Activated T-cell treated with anti-CD3 and anti-CD28 coated beads for 4 hours (primary cell): ENCODE data around the gene CREBL2.
"Not testable (repeated sequence)": the region's sequence is repeated elsewhere in the genome, so short reads cannot be mapped to it uniquely, and the experiment has no call there.

Experiments used
- DNase-seq: peaks from one replicate; pipeline ENCODE4 v3.0.0-alpha.2; 2020

CREBL2 gene

GRCh38 chr12:12598864-12599263, 12.8 kb upstream of the CREBL2 start:
- no peak for DNase-seq

GRCh38 chr12:12599750-12600643, 11.7 kb upstream of the CREBL2 start:
- no peak for DNase-seq

GRCh38 chr12:12600659-12601058, 11.0 kb upstream of the CREBL2 start:
- no peak for DNase-seq

DNA sequence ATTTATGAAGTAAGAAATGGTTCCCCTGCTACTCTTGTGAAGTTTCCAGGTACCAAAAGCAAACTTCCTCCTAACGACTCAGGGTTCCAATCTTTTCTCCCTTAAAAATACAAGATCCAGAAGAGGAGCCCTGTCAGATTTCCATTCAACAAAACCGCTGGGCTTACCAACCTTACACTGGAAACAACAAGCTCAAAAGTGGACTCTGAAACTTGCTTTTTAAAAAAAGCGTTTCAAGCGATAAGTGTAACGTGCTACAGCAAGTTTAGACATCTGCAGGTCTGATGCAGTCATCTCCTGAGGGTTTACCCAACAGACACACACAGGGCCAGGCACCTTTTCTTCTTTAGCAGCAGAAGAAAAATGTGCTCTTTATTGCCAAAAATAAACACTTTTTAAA, 6.9 kb upstream of the CREBL2 start:
- DNase-seq: no peak

GRCh38 chr12:12606781-12607589, 4.7 kb upstream of the CREBL2 start:
- no peak for DNase-seq

GRCh38 chr12:12608557-12608957, 3.1 kb upstream of the CREBL2 start:
- DNase-seq: no peak

GRCh38 chr12:12609692-12610091, 2.0 kb upstream of the CREBL2 start:
- no peak for DNase-seq

GRCh38 chr12:12610711-12611110, 965 bp upstream of the CREBL2 start:
- DNase-seq: no peak

DNA sequence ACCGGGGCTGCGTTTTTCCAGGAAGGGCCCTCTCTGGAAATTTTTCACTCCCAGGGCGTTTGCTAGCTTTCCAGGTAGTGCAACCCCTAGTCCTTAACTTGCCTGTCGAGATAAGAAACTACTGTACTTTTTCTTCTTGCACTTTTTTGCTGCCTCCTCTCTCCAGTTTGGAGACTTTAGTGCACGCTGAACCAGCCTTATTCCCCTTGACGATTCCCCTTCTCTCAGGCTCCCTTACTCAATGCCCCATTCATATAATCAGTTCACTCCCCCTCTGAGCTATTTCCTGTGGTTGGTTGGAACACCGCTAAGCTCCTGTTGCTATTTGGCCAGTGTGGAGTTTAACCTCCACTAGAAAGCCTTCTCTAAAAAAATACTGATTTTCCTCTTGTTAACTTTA, 682 bp downstream of the CREBL2 start:
- DNase-seq: no peak

DNA sequence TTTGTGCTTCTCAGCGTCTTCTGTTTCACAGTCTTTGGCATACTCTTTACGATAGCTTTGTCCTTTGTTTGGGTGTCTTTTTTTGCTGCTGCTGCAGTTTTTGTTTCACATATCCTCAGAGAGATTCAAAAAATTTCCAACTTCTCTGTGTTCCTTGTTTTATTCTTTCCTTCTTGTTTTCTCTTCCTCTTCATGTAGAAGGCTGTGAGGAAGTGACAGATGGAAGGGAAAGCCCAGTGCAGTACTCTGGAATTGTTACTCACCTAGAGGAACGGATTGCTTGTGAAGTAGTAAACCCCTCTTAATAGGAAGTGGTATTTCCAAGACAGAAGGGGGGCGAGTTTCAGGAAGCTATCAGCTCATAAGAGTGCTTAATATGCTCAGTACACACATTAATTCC, 1.7 kb downstream of the CREBL2 start:
- no peak for DNase-seq

DNA sequence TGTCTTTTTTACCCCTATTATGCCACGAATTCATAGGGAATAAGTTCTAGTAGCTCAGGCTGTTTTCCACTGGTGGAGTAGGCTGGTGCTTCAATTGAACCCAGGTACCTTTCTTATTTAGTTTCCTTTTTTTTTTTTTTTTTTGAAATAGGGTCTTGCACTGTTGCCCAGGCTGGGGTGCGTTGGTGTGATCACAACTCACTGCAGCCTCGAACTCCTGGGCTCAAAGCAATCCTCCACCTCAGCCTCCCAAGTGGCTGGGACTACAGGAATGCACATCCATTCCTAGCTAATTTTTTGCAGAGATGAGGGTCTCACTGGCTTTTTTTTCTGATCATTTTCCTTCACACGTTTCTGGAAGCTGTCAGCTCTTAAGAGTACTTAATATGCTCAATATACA, 2.7 kb downstream of the CREBL2 start:
- DNase-seq: no peak

GRCh38 chr12:12616512-12617310, 5.0 kb downstream of the CREBL2 start:
- DNase-seq: no peak

DNA sequence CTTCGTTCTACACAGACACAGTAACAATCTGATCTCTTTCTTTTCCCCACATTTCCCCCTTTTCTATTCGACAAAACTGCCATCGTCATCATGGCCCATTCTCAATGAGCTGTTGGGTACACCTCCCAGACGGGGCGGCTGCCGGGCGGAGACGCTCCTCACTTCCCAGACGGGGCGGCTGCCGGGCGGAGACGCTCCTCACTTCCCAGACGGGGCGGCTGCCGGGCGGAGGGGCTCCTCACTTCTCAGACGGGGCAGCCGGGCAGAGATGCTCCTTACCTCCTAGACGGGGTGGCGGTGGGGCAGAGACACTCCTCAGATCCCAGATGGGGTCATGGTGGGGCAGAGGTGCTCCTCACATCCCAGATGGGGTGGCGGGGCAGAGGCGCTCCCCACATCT, 6.4 kb downstream of the CREBL2 start:
- DNase-seq: not testable (repeated sequence)

DNA sequence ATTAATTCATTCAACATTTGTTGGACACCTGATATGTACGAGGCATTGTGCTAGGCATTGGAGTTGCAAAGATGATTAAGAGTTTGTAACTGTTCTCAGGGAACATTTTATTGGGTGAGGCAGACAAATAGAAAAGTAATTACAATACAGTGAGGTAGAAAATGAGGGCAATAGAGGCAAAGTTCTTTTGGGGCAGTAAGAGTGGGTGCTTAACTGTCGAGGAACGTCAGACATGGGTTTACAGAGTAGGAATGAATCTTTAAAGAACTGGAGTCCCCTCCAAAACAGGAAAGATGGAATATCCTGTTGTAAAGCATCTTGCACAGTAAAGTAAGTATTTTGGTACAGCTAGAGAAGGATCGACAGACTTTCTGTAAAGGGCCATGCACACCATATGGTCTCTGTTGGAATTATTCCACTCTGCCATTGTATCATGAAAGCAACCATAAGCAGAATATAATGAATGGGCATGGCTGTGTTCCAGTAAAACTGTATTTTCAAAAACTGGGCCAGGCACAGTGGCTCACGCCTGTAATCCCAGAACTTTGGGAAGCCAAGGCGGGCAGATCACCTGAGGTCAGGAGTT, 9.1 kb downstream of the CREBL2 start:
- DNase-seq: no peak

GRCh38 chr12:12622418-12622817, 10.7 kb downstream of the CREBL2 start:
- DNase-seq: no peak

DNA sequence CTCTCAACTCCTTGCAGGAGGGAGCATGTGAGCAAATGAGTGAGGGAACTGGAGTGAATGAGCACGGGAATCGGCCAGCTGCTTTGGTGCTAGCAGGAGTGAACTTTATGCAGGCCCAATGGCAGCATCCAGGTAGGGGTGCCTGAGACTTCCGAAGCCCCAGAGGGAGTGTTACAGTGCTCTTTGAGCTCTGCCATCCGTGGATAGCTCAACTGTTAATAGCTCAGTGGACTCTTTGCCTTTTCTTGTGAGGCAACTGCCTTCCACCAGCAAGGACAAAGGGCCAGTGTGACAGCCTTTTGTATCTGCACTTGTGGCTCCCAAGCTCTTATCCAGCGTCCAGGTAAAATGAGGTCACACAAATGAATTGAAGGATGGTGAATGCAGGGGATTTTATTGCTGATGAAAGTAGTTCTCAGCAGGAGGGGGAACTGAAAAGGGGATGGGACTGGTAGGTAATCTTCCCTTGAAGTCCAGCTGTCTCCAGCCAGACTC, 12.9 kb downstream of the CREBL2 start:
- no peak for DNase-seq

DNA sequence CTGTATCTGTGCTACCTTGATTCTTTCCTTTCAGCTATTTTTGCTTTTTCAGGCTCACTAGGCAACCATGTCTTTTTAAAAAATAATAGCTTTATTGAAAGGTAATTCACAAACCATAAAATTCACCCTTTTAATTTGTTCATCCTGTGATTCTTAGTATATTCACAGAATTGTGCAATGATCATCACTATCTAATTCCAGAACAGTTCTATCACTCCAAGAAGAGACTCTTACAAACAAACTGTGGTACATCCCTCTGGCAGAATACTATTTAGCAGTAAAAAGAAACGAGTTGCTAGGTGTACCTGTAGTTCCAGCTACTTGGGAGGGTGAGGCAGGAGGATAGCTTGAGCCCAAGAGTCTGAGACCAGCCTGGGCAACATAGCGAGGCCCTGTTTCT, 14.8 kb downstream of the CREBL2 start:
- DNase-seq: no peak

DNA sequence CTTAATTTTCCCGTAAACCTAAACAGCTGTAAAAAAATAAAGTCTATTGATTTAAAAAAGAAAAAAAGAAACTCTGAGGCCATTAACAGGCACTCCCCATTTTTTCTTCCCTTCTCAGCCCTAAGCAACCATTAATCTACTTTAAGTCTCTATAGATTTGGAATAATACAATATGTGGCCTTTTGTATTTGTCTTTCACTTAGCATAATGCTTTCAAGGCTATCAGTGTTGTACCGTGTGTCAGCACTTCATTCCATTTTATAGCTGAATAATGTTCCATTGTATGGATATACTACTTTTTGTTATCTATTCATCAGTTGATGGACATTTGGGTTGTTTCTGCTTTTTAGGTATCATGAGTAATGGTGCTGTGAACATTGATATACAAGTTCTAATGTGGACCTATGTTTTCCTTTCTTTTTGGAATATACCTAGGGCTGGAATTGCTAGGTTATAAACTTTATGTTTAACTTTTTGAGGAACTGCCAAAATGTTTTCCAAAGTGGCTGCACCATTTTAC, 15.7 kb downstream of the CREBL2 start:
- DNase-seq: no peak

GRCh38 chr12:12628013-12628412, 16.3 kb downstream of the CREBL2 start:
- no peak for DNase-seq

DNA sequence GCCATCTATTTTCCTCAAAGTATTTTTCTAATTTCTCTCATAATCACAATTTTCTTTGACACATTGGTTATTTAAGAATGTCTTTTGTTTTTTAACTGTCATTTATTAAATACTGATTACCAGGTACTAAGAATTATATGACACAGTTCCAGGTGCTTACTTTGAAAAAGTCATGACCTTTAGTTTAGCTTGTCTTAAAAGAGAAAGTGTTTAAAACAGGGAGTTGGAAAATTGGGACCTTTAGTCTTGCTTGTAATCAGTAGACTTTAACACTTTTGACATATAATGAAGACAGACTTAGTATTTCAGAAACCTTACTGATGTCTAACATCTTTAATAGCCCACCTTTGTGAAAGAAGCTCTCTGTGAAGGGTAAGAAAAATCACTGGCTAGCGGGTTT, 19.2 kb downstream of the CREBL2 start:
- no peak for DNase-seq

GRCh38 chr12:12635651-12636050, 24.0 kb downstream of the CREBL2 start:
- DNase-seq: no peak

DNA sequence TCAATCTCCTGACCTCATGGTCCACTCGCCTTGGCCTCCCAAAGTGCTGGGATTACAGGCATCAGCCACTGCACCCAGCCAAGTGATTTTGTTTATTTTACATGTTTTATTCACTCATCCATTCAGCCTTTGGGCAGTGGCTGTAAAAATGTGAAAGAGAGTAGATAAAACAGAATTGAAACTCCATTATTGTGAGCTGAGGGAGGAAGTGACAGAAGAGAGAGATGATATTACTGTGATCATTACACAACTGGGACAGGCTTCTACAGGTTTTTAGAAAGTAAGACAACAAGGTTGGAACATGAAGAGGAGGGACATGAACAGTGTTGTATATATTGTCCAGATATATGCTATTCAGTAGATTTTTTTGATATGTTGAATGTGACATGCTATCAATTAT, 25.0 kb downstream of the CREBL2 start:
- no peak for DNase-seq
